Activated CD4-positive, alpha-beta T cell treated with anti-CD3 and anti-CD28 coated beads, Interleukin-2, amount 10 ng/mL, durations not matched to agents 24 days and 14 days (primary cell): ENCODE measurements around the gene ITIH5. TPM values are rescaled to one million over a fixed set of nuclear protein-coding genes. Genes with fewer than 3 reads are reported as not detected.
A peak's percentile ranks its signal among the peaks of the same experiment; 100 is the strongest.
"Not testable (repeated sequence)": the region's sequence is repeated elsewhere in the genome, so short reads cannot be mapped to it uniquely, and the experiment has no call there.

Experiments used
- DNase-seq: peaks from one replicate; pipeline ENCODE4 v3.0.0; 2022
- H3K27ac Mint-ChIP-seq: one replicate; pipeline ENCODE4 v1.8.0; 2022; ENCODE audit warnings: mild to moderate bottlenecking, mixed read lengths
- H3K27me3 Mint-ChIP-seq: one replicate; pipeline ENCODE4 v1.8.0; 2022; ENCODE audit warnings: mixed read lengths
- H3K36me3 Mint-ChIP-seq: one replicate; pipeline ENCODE4 v1.8.0; 2022; ENCODE audit warnings: low read depth, mild to moderate bottlenecking, mixed read lengths
- H3K4me1 Mint-ChIP-seq: one replicate; pipeline ENCODE4 v1.8.0; 2021; ENCODE audit warnings: mixed read lengths
- H3K4me3 Mint-ChIP-seq: one replicate; pipeline ENCODE4 v1.8.0; 2022; ENCODE audit warnings: mild to moderate bottlenecking, moderate library complexity, mixed read lengths
- H3K9me3 Mint-ChIP-seq: one replicate; pipeline ENCODE4 v1.8.0; 2021; ENCODE audit warnings: mixed read lengths
- intact Hi-C: fragments of 100-400 bp; cut with micrococcal nuclease; formaldehyde crosslinking; loops from one replicate; pipeline ENCODE4 v1.15.1; 2023
- total RNA-seq: library from RNA; stranded (reverse); gene quantifications from 2 replicates; pipeline ENCODE4 v1.2.3, GENCODE V29; 2022

The ITIH5 gene
- total RNA-seq, 1 donor from 2014 or later, result not detected

- Mint-ChIP-seq H3K4me3 (no peak overlapping the region), H3K9me3 (no peaks in the 10 kb centered on the region), H3K36me3 (no peaks in the 10 kb centered on the region), H3K27me3 (peaks cover 20% of the 10 kb centered on the region), H3K27ac (no peak overlapping the region), H3K4me1 (no peaks in the 10 kb centered on the region)
- DNase-seq, result no peak
- intact Hi-C loops, result no loop called here
Observed at GRCh38 chr10:7700577-7701125, 33.9 kb upstream of the ITIH5 start.

- Mint-ChIP-seq H3K4me3 (no peak overlapping the region), H3K27me3 (peaks cover 7% of the 10 kb centered on the region), H3K27ac (no peak overlapping the region), H3K36me3 (peaks cover 3% of the 10 kb centered on the region), H3K9me3 (peaks cover 4% of the 10 kb centered on the region), H3K4me1 (no peaks in the 10 kb centered on the region)
- intact Hi-C loops, result no loop called here
- DNase-seq, result no peak
Observed at GRCh38 chr10:7697426-7697825, 30.7 kb upstream of the ITIH5 start.

GRCh38 chr10:7696545-7696944, 29.8 kb upstream of the ITIH5 start:
- DNase-seq, result no peak
- Mint-ChIP-seq H3K4me1 (peaks cover 1% of the 10 kb centered on the region), H3K9me3 (peaks cover 6% of the 10 kb centered on the region), H3K27me3 (peaks cover 5% of the 10 kb centered on the region), H3K4me3 (no peak overlapping the region), H3K36me3 (peaks cover 3% of the 10 kb centered on the region), H3K27ac (no peak overlapping the region)
- intact Hi-C loops, result no loop called here

- H3K27ac Mint-ChIP-seq, DNase-seq, intact Hi-C loops, H3K4me1 Mint-ChIP-seq, H3K27me3 Mint-ChIP-seq, H3K4me3 Mint-ChIP-seq, H3K36me3 Mint-ChIP-seq: not testable (repeated sequence)
- H3K9me3 Mint-ChIP-seq, result peaks cover 21% of the 10 kb centered on the region
Observed at GRCh38 chr10:7693194-7693593, 26.4 kb upstream of the ITIH5 start.

GRCh38 chr10:7692368-7692767, 25.6 kb upstream of the ITIH5 start:
- H3K4me3 Mint-ChIP-seq, H3K4me1 Mint-ChIP-seq, DNase-seq, intact Hi-C loops, H3K27ac Mint-ChIP-seq, H3K27me3 Mint-ChIP-seq, H3K36me3 Mint-ChIP-seq: not testable (repeated sequence)
- H3K9me3 Mint-ChIP-seq, result peaks cover 21% of the 10 kb centered on the region

- H3K27me3 Mint-ChIP-seq, intact Hi-C loops: not testable (repeated sequence)
- peaks cover 21% of the 10 kb centered on the region for H3K9me3 Mint-ChIP-seq
Observed at GRCh38 chr10:7690885-7691597, 24.3 kb upstream of the ITIH5 start.

GRCh38 chr10:7689591-7689990, 22.8 kb upstream of the ITIH5 start:
- Mint-ChIP-seq H3K27ac (no peak overlapping the region), H3K4me3 (no peak overlapping the region), H3K27me3 (peaks cover 8% of the 10 kb centered on the region), H3K4me1 (peaks cover 10% of the 10 kb centered on the region), H3K36me3 (peaks cover 3% of the 10 kb centered on the region), H3K9me3 (peaks cover 21% of the 10 kb centered on the region)
- DNase-seq, result no peak
- intact Hi-C loops, result loop anchor here (5.0 kb wide), 1 partner anchor 1613 kb away; no protein-coding TSS in a partner anchor

More at GRCh38 chr10:7690885-7691597, 24.3 kb upstream of the ITIH5 start:
- peaks cover 10% of the 10 kb centered on the region for H3K4me1 Mint-ChIP-seq
- not testable (repeated sequence) for H3K27ac Mint-ChIP-seq, H3K36me3 Mint-ChIP-seq, H3K4me3 Mint-ChIP-seq
- peak; percentile 71 for DNase-seq

GRCh38 chr10:7687228-7687907, 20.6 kb upstream of the ITIH5 start:
- peaks cover 15% of the 10 kb centered on the region for H3K27me3 Mint-ChIP-seq
- H3K4me1 Mint-ChIP-seq, result peaks cover 10% of the 10 kb centered on the region
- no peaks in the 10 kb centered on the region for H3K36me3 Mint-ChIP-seq
- intact Hi-C loops, result loop anchor here (1.0 to 5.0 kb wide), 2 partner anchors 162 to 1615 kb away; no protein-coding TSS in a partner anchor
- H3K4me3 Mint-ChIP-seq, result no peak overlapping the region
- H3K27ac Mint-ChIP-seq, result no peak overlapping the region
- peak; percentile 93 for DNase-seq
- peaks cover 17% of the 10 kb centered on the region for H3K9me3 Mint-ChIP-seq

- peaks cover 9% of the 10 kb centered on the region for H3K4me1 Mint-ChIP-seq
- no peak overlapping the region for H3K27ac Mint-ChIP-seq
- peaks cover 16% of the 10 kb centered on the region for H3K27me3 Mint-ChIP-seq
- DNase-seq, result no peak
- intact Hi-C loops, result loop anchor here (1.0 to 5.0 kb wide), 2 partner anchors 161 to 1616 kb away; no protein-coding TSS in a partner anchor
- no peak overlapping the region for H3K4me3 Mint-ChIP-seq
- peaks cover 16% of the 10 kb centered on the region for H3K9me3 Mint-ChIP-seq
- H3K36me3 Mint-ChIP-seq, result no peaks in the 10 kb centered on the region
Observed at GRCh38 chr10:7686351-7687171, 19.8 kb upstream of the ITIH5 start.

- H3K27me3 Mint-ChIP-seq, result peaks cover 19% of the 10 kb centered on the region
- H3K27ac Mint-ChIP-seq, DNase-seq, H3K9me3 Mint-ChIP-seq, H3K36me3 Mint-ChIP-seq, intact Hi-C loops, H3K4me1 Mint-ChIP-seq, H3K4me3 Mint-ChIP-seq: not testable (repeated sequence)
Observed at GRCh38 chr10:7680078-7680477, 13.3 kb upstream of the ITIH5 start.

GRCh38 chr10:7679256-7679655, 12.5 kb upstream of the ITIH5 start:
- Mint-ChIP-seq H3K27me3 (peaks cover 22% of the 10 kb centered on the region), H3K4me1 (no peaks in the 10 kb centered on the region), H3K36me3 (no peaks in the 10 kb centered on the region), H3K9me3 (no peaks in the 10 kb centered on the region), H3K27ac (no peak overlapping the region), H3K4me3 (no peak overlapping the region)
- intact Hi-C loops, result no loop called here
- DNase-seq, result no peak

GRCh38 chr10:7672341-7673134, 5.8 kb upstream of the ITIH5 start:
- intact Hi-C loops, result no loop called here
- no peaks in the 10 kb centered on the region for H3K36me3 Mint-ChIP-seq
- no peaks in the 10 kb centered on the region for H3K9me3 Mint-ChIP-seq
- peaks cover 59% of the 10 kb centered on the region for H3K27me3 Mint-ChIP-seq
- H3K4me3 Mint-ChIP-seq, result no peak overlapping the region
- no peak overlapping the region for H3K27ac Mint-ChIP-seq
- peaks cover 3% of the 10 kb centered on the region for H3K4me1 Mint-ChIP-seq
- no peak for DNase-seq

- intact Hi-C loops, result no loop called here
- peaks cover 5% of the 10 kb centered on the region for H3K4me1 Mint-ChIP-seq
- peaks cover 67% of the 10 kb centered on the region for H3K27me3 Mint-ChIP-seq
- H3K4me3 Mint-ChIP-seq, result no peak overlapping the region
- DNase-seq, result no peak
- no peaks in the 10 kb centered on the region for H3K9me3 Mint-ChIP-seq
- H3K27ac Mint-ChIP-seq, result no peak overlapping the region
- no peaks in the 10 kb centered on the region for H3K36me3 Mint-ChIP-seq
Observed at GRCh38 chr10:7670157-7670556, 3.4 kb upstream of the ITIH5 start.
